ENCODE results near the gene RNF43. TPM values are rescaled to one million over a fixed set of nuclear protein-coding genes. Genes with fewer than 3 reads are reported as not detected.

RNF43 gene
- total and polyA plus RNA-seq, 2 of the 13 experiments (the other 11 are each of a cell fraction or from before 2014, with no cell fraction given), result 31.0 to 53.4 TPM

DNA sequence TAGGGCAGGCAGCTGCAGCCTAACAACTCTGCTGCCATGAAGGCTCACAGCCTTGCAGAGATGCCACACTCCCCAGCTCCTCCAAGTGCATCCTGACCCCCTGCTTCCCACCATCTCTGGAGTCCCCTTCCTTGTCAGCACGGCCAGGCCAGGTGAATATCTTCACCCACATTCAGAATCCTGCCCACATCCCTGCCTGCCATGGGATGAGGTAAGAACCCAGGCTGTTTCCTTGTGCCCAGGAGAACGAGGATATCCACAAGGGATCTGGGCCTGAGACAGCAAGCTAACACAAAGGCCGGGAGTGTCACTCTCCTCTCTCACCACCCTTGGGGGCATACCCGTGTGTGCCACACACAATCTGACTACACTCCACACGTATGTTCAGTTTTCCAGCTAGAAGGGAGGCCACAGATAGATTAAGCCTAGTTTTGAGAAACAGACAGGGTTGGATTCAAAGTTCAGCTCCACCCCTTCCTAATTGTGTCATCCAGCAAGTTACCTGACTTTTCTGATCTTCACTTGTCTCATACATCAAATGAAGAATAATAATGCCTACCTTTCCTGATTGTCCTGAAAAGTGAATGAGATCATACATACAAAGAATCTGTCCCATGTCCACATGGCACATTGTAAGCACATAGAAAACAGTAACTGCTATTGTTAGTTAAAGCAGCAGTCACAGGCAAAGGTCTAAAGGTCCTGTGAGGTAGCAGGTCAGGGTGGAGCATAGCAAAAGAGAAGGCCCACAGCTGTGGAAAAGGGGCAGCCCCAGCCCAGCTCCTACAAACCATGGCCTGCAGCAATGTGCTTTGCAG is 47.9 kb downstream of the RNF43 start (continued):
- TF ChIP-seq TAF15 (IDR thresholded peaks at IDR 0.05; ENCODE audit: low read depth, low read length, poor library complexity, severe bottlenecking) (no peak), ZNF691 (CRISPR knock-in tag; IDR thresholded peaks at IDR 0.05; ENCODE audit: borderline replicate concordance, low read depth) (peak; percentile 74; the same call in 1 of the 2 replicates), ZHX1 (CRISPR knock-in tag; IDR thresholded peaks at IDR 0.05; ENCODE audit: low read depth) (peak; percentile 66), HNRNPK (IDR thresholded peaks at IDR 0.05; ENCODE audit: low read depth, low read length, poor library complexity, severe bottlenecking) (no peak), TBX2 (CRISPR knock-in tag; IDR thresholded peaks at IDR 0.05; ENCODE audit: borderline replicate concordance) (peak; percentile 63; the same call in 1 of the 2 replicates), U2AF1 (optimal IDR thresholded peaks at IDR 0.05; ENCODE audit: low read depth, low read length) (no peak), ZFP62 (CRISPR knock-in tag; IDR thresholded peaks at IDR 0.05) (no peak), ZNF629 (CRISPR knock-in tag; conservative IDR thresholded peaks at IDR 0.05) (no peak), TAF1 (CRISPR knock-in tag; IDR thresholded peaks at IDR 0.05) (no peak), MAZ (IDR thresholded peaks at IDR 0.05; ENCODE audit: borderline replicate concordance, low read depth, low read length) (no peak), MAZ (CRISPR knock-in tag; IDR thresholded peaks at IDR 0.05; ENCODE audit: low read depth) (0 out of 2 replicates have a peak, but pooled peaks have one; percentile 34), AHR (CRISPR knock-in tag; IDR thresholded peaks at IDR 0.05) (peak; percentile 14; the same call in 1 of the 2 replicates), ZNF431 (CRISPR knock-in tag; IDR thresholded peaks at IDR 0.05; ENCODE audit: borderline replicate concordance, low read depth) (no peak), ZNF777 (CRISPR knock-in tag; IDR thresholded peaks at IDR 0.05) (no peak), RFXAP (CRISPR knock-in tag; IDR thresholded peaks at IDR 0.05; ENCODE audit: borderline replicate concordance) (no peak), YEATS2 (CRISPR knock-in tag; IDR thresholded peaks at IDR 0.05; ENCODE audit: borderline replicate concordance) (peak; percentile 67; the same call in 1 of the 2 replicates), ZNF570 (CRISPR knock-in tag; IDR thresholded peaks at IDR 0.05; ENCODE audit: borderline replicate concordance) (no peak)
- TF ChIP-seq, protein P1, sequence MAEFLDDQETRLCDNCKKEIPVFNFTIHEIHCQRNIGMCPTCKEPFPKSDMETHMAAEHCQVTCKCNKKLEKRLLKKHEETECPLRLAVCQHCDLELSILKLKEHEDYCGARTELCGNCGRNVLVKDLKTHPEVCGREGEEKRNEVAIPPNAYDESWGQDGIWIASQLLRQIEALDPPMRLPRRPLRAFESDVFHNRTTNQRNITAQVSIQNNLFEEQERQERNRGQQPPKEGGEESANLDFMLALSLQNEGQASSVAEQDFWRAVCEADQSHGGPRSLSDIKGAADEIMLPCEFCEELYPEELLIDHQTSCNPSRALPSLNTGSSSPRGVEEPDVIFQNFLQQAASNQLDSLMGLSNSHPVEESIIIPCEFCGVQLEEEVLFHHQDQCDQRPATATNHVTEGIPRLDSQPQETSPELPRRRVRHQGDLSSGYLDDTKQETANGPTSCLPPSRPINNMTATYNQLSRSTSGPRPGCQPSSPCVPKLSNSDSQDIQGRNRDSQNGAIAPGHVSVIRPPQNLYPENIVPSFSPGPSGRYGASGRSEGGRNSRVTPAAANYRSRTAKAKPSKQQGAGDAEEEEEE (CRISPR knock-in tag; IDR thresholded peaks at IDR 0.05; ENCODE audit: borderline replicate concordance), result no peak
